Lung microvascular endothelial cell (primary cell): ENCODE measurements around the gene CTNNA1. TPM values are rescaled to one million over a fixed set of nuclear protein-coding genes. Genes with fewer than 3 reads are reported as not detected.

ENCODE experiments used
- DNase-seq, 2 donors: peaks; one replicate each; pipeline versions ENCODE4 v3.0.0 to v3.0.0-alpha.2; 2010; ENCODE audit warnings: low read depth in 2 of 2
- total RNA-seq: library from RNA; depleted of rRNA; stranded (reverse); fragments of >200 nt; gene quantifications from 2 replicates; pipeline ENCODE4 v1.2.1, GENCODE V29; 2014

CTNNA1 gene
- total RNA-seq, 1 donor from 2014 or later: 529 TPM

DNA sequence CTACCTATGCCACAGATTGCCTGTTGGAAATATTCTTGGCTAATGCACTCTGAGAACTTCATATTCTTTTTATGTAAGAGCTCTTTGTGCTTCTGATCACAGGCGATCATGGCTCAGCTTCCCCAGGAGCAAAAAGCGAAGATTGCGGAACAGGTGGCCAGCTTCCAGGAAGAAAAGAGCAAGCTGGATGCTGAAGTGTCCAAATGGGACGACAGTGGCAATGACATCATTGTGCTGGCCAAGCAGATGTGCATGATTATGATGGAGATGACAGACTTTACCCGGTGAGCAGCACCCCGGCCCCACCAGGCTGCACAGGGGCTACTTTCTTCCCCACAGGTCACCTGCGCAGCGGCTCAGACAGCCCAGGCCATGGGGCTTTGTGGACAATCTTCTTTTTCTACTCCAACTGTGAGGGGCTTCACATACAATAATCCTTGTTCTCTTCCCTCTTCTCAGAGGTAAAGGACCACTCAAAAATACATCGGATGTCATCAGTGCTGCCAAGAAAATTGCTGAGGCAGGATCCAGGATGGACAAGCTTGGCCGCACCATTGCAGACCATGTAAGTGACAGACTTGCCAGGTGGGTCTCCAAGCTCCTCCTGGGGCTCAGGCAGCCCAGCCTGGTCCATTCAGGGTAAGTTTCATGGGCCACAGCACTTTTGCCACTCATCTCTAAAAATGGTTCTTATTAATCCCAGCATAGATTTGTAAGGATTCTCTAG lies 177.3 kb downstream of the CTNNA1 start:
- no peak for DNase-seq

DNA sequence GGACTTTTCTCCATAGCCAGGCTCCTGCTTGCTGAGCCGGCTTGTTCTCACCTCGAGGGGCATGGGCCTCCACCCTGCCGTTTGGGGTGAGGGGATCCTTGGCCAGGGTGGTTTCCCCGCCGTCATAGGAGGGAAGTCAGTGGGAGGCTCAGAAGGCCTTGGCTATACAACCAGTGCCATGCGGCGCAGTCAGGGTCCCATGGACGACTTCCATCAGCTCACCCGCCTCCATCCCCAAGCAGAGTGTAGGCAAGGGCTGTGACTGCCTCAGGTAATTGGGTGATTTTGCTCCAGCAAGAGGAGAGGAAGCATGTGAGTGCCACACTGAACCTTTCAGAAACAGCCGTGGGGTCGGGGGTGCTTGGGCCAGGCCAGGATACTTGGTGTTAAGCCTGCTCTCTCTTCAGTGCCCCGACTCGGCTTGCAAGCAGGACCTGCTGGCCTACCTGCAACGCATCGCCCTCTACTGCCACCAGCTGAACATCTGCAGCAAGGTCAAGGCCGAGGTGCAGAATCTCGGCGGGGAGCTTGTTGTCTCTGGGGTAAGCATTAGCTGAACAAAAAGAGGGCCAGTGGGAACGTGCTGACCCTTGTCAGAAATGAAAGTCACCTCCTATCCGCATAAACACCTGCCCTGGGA lies 179.1 kb downstream of the CTNNA1 start:
- no peak for DNase-seq

DNA sequence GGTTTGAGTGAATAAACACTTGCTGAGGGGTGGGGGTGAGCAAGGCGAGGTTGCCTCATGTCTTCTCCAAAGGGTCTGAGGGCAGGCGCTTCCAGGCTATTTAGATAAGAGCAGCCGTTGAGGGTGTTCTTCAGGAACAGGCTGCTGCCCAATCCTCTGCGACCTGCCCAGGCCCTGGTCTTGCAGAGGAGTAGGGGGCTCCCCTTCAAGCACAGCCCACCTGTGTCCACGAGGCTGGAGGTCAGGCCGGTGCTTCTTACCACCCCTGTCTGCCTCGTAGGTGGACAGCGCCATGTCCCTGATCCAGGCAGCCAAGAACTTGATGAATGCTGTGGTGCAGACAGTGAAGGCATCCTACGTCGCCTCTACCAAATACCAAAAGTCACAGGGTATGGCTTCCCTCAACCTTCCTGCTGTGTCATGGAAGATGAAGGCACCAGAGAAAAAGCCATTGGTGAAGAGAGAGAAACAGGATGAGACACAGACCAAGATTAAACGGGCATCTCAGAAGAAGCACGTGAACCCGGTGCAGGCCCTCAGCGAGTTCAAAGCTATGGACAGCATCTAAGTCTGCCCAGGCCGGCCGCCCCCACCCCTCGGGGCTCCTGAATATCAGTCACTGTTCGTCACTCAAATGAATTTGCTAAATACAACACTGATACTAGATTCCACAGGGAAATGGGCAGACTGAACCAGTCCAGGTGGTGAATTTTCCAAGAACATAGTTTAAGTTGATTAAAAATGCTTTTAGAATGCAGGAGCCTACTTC lies 180.5 kb downstream of the CTNNA1 start:
- DNase-seq: no peak

DNA sequence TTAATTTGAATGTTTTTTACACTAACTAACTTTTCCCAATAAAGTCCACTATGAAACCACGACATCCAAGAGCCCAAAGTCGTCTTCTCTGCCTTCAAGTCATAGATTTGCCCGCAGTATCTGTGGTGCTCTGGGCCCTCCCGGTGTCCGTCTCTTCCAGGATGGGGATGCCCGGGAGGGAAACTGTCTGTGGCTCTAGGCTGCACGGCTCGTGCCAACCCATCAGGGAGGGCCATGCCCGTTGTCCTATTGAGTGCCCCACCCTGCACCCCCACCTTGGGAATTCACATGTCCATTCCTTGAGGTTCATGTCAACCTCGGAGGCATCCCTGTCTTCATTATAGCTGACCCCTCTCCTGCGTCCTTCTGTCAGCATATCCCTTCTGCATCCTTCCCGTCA lies 181.7 kb downstream of the CTNNA1 start:
- no peak for DNase-seq

DNA sequence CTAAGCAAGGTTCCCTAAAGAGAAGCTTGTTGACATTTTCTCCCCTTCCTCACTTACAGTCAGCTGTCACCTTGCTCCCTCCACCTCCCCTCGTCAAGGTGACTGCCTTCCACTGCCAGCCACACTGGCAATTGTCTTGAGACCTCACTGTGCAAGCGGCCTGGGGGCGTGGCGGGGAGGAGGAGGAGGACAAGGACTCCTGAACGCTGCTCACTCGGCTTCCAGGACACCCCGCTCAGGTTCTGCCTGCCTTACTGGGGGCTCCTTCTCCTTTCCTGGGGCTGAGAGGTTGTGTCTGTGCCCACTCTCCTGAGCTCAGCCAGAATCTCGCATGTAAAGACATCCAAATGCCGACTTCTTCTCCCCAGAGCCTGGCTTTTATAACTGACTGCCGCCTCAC lies 182.2 kb downstream of the CTNNA1 start:
- DNase-seq: no peak

DNA sequence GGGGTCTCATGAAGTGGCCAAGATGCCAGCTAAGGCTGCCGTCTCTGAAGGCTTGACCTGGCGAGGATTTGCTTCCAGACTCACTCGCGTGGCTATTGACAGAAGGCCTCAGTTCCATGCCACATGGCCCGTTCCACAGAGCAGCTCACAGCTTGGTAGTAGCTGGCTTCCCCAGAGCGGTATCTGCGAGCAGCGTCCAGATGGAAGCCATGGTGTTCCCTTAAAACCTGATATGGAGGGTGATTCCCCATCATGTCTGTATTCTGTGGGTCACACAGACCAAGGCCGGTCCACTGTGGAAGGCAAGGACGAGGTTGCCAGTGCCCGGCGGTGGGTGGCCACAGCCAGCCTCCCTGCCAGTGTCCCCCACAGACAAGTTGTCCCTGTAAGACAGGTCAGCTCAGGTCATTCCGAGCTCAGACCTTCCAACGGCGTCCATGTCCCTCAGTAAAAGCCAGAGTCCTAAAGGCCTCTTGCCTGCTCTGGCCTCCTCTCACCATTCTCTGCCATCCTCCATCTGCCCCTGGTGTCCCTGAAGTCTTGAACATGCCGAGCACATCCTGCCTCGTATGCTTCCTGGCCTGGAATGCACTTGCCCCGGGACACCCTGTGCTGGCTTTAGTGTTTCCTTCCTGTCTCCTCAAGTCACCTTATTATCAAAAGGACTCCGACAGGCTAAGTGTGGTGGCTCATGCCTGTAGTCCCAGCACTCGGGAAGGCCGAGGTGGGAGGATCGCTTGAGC lies 183.2 kb downstream of the CTNNA1 start:
- DNase-seq: peak; percentile 24 to 44

DNA sequence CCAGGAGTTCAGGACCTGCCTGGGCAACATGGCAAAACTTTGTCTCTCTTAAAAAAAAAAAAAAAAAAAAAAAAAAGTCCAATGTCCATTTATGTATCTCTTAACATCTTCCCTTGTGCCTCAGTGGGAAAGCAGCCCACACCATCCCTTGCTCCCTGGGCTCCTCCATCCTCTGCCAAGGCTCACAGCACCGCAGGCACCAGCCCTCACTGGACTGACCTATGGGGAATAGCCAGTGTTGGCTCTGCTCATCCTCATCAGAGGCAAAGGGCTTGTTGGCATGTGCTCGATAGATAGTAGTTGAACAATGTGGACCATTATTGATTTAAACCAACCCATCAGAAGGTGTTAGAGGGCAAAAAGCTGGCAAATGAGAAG lies 183.7 kb downstream of the CTNNA1 start:
- DNase-seq: no peak

DNA sequence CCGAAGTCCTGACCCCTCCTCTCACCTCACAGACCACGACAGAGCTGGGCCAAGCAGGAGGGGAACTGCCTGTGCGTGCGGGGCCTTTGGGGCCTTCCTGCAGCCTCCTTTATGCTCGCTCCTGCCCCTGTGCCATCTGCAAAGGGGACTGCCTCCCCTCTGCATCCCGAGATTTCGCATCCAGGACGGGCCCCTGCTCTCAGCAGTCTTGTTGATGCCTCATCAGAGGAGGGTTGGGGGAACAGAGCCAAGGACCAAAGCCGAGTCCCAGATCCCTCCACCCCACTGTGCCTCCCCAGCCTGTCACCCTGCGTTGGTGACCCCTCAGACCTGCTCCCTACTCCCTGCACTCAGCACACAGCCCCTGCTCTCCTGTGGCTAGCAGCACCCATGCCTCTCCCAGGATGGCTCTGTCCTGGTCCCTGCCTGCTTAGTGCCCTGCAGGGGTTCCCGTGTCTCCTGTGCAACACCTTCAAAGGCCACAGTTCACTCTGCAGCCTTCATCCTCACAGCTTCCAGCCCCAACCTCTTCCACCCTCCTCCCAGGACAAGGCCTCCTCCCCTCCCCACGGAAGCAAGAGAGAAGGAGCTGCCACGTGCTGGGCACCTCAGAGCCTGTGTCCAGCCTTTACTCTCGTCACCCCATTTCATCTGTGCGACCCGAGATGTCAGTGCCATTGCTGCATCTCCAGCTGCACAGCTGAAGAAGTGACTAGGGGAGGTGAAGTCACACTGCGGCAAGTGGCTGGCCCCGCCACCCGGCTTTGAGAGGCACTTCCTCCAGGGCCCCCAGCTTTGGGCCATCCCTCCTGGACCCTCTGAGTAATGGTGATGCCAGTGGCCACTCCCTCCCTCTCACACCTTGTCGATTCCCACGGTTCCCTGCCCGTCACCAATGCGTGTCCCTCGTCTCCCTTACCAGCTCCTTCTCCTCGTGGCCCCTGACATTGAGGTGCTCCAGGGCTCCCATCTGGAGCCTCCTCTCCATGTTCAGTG lies 184.5 kb downstream of the CTNNA1 start:
- no peak for DNase-seq

DNA sequence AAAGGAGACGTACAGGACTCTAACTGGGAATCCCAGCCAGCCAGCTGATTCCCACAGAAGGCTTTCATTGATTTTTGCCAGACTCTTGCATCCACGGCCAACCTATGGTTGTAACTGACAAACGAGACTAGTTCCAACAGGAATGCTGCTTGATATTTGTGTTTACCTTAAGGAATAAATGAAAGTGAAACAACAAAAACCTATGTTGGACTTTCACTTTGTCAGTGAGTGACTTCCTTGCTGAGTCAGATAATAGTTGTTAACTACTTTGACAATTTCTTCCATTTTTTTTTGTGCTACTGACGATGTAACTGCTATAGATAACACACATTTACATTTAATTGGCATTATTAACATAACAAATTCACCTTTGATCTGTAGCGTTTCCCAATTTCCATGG lies 185.3 kb downstream of the CTNNA1 start:
- DNase-seq: no peak

DNA sequence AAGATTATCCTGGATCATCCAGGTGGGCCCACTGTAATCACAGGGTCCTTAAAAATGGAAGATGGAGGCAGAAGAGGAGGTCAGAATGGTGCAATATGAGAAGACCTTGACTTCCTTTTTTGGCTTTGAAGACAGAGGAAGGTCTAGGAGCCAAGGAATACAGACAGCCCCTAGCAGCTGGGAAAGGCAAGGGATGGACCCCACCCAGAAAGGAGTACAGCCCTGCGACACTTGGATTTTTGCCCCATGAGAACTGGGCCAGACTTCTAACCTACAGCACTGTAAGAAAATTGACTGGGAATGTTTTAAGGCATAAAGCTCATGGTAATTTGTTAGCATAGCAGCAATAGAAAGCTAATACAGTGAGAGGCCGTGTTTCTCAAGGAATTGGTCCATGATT lies 188.8 kb downstream of the CTNNA1 start:
- no peak for DNase-seq

DNA sequence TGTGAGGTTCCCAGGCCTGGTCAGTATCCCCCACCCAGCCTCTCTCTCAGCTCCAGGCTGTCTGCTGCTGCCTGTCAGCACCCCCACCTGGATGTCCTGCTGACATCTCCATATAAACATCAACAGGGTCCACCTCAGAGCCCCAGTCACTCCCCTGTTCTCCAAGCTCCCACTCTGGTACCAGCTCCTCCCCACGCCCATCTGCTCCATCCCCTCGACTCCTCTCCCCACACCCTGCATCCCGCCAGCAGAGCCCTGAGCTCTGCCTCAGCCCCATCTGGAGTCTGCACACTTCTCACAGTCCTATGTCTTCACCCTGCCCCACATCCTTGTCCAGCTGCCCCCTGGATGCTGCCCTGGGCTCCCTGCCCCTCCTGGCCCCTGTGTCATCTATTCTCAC lies 189.6 kb downstream of the CTNNA1 start:
- no peak for DNase-seq

DNA sequence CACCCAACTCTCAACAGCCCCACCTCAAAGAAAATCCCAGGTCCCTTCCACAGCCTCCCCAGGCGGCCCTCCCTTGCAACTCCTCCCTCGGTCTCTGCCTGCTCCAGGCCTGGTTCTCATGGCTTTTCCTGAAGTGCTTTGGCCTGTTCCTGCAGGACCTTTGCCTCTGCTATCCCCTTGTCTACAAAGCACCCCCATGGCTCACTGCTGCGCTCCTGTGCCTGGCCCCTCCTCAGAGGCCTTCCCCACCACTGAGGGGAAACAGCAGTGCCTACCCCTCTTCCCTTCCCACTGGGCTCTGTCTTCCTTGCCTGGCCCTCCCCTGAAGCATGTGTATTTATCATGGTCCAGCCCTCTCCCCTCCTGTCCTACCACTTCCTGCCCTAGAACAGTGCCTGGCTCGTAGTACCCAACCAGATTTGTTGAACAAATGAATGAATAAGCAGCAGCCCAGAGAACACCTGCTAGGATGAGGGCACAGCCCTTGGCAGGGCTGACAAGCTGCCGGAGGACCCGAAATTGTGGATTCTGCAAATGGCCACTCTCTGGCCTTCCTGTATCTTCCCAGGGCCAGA lies 190.5 kb downstream of the CTNNA1 start:
- no peak for DNase-seq

DNA sequence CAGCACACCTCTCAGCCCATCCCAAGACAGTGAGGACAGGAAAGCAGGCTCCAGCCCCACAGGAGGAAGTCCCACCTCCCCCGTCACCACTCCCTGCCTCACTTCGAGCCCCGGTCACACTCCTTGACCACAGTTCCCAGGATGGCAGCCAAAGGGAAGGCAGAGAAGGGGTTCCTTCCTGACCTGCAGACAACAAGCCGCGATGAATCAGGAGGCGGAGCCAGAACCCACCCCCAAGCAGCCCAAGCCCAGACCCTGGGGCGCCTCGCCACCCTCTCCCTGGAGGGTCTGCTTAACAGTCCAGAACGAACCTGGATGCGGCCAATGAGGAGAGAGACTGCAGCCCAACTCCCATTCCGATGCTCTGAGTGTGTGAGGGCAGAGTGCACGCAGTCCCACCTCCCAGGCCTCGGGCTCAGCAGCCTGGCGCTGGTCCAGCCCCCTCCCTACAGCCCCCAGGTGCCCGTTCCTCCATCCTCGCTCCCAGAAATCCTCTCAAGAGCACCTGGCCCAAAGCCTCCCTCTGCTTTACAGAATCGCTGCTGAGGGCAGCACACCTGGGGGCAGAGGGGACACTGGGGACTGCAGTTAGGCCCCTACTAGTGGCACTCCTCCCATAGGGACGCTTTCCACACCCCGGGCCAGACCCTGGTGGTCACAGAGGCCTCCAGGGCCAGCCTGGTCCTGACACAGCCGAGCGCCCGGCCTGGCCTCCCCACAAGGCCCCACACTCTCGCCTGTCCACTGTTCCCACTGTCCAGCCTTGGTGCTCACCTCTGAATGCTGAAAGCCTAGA lies 191.5 kb downstream of the CTNNA1 start:
- DNase-seq: no peak

DNA sequence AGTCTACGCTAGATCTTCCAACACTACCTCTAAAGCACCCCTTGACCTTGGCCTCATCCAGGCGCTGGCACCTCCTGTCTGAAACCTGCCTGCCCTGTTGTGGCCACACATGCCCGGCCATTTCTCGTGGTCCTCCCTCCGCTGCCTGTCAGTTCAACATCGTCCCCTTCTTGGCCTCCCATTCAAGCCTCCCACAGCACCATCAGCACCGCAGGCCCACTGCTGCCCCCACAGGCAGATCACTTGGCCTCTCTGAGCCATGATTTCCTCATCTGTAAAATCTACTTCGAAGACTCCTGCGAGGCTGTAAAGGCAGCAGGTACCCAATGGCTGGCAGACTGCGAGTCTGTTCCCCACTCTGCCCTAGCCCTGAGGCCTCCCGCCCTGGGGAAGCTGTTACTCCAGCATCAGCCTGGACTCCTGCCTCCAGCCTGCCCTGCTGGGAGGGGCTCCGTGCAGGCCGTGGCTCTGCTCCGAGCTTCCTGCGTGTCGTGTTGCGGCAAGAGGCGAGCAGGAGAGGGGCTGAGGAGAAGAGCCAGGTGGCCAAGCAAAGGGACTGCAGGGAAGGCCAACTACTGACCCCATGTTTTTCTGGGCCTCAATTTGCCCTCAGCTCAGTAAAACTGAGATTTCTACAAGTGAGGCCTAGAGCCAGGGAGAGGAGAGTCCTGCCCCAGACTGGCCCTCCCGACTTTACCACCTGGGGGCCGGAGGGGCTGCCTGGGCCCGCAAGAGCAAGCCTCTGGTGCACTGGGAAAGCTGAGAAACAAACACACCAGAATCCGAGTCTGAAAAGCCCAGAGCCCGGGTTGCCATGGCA lies 192.4 kb downstream of the CTNNA1 start:
- DNase-seq: no peak

DNA sequence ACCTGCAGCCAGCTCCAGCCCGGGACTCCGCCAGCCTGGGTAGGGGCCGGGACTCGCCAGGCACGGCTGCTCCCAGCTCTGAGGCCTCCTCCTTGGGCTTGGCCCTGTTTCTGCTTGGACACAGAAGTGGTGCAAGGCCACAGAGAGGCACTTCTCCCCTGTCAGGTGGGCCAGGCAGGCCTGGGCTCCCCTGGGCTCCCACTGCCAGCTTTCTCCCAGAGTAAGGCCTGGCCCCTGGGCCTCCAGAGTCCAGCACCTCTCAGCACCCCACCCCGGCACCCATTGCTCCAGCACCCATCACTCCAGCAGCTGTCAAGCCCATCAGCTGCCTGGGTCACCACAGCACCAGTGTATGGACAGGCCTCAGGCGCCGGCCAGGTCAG lies 193.0 kb downstream of the CTNNA1 start:
- DNase-seq: no peak

DNA sequence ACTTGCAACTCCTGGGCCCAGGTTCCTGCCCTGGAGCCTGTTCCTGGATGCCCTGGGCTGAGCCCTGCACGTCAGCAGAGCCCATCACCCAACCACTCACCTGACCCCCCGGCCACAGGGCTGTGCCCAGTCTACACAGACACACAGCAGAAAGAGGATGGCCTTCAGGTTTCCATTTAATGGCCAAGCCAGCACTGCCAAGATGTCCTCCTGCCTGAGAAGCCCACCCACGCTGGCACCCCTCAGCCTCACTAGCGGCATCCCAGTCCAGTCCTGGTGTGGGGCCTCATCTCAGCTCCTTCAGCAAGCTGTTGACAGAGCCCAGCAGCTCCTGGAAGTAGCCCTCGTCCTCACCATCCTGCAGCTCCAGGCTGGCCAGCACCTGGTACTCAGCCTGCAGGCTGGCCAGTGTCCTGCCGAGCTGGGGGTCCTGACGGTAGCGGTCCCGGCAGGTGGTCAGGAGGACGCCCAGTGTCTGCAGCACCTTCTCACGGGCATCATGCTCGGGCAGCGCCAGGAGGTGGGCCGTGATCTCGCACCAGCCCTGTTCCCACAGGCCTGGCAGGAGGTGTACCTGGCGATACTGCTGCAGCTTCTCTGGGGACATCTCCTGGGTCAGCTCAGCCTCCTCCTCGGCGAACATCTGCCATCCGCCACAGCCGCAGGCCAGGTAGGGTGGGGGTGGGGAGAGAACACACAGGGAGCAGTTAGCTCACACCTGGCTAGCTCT lies 193.8 kb downstream of the CTNNA1 start:
- no peak for DNase-seq

DNA sequence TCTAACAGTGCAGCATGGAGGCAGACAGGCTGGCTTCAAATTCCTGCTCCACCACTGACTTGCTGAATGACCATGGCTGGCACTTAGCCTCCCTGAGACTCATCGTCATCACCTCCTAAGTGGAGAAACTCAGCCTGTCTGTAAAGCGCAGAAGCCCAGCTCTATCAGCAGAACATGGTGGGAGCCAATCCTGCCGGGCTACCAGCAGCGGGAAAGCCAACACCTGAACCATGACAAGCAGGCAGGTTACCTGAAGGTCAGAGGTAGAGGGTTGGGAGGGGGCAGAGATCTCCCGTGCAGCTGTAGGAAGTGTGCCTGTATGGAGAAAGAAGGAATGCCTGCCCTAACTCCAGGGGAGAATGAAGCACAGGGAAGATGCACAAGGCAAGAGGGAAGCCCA lies 194.6 kb downstream of the CTNNA1 start:
- DNase-seq: no peak
